ENCODE data around the gene SLC16A3. TPM values are rescaled to one million over a fixed set of nuclear protein-coding genes. Genes with fewer than 3 reads are reported as not detected.

The SLC16A3 gene
- total and polyA plus RNA-seq, 10 of the 15 experiments (the other 5 are each of a cell fraction or from before 2014, with no cell fraction given): 0.10 to 46.5 (median 8.0) TPM

GRCh38 chr17:82200135-82200534 lies 28.7 kb upstream of the SLC16A3 start:
- no peaks in the 10 kb centered on the region for H3K79me2 ChIP-seq (ENCODE audit: control insufficient read depth, insufficient read depth, low read length)
- ATAC-seq: no peak
- H3K27ac ChIP-seq (ENCODE audit: control insufficient read depth, insufficient read depth): no peak overlapping the region
- intact Hi-C loops (cut with micrococcal nuclease; ENCODE audit: unreplicated experiment) (no loop called here), in situ Hi-C loops (cut with MboI) (no loop called here)
- WGBS (ENCODE audit: insufficient coverage, insufficient replicate concordance, low lambda C conversion rate, missing lambda C conversion rate): 88% methylated on average over 16 of the region's 17 CpGs
- ChIA-PET SMC1A (ENCODE audit: uncharacterized antibody, unreplicated experiment) (no interaction called here), POLR2A (interaction anchor here (1.0 kb wide), 1 partner anchor 12 kb away, joined by 5 read pairs; no protein-coding TSS in a partner anchor), CTCF (interaction anchor here (1.0 kb wide), 1 partner anchor 8 kb away, joined by 3 read pairs; no protein-coding TSS in a partner anchor), RAD21 (ENCODE audit: unreplicated experiment) (interaction anchor here (0.6 kb wide), 1 partner anchor 226 kb away, joined by 3 read pairs; no protein-coding TSS in a partner anchor)
- no peaks in the 10 kb centered on the region for H3K36me3 ChIP-seq (ENCODE audit: control insufficient read depth in 2 of 2, insufficient read depth in 2 of 2, low read length in 1 of 2)
- no peaks in the 10 kb centered on the region for H4K20me1 ChIP-seq (ENCODE audit: control insufficient read depth, insufficient read depth)
- no peak overlapping the region for H3K4me2 ChIP-seq (ENCODE audit: control insufficient read depth, insufficient read depth)
- BruUV-seq (replicated peaks): no TSS peak
- no peak for DNase-seq (ENCODE audit: low read depth, low spot score)
- no peak overlapping the region for H3K4me3 ChIP-seq
- no peak for TF ChIP-seq ZNF274 (IDR thresholded peaks at IDR 0.05; ENCODE audit: insufficient read depth, insufficient read length)
- TF ChIP-seq NR2C1 (IDR thresholded peaks at IDR 0.05): no peak
- no peak for TF ChIP-seq NFYA (IDR thresholded peaks at IDR 0.05; ENCODE audit: borderline replicate concordance, low read depth, low read length)
- no peak for TF ChIP-seq EGR1 (IDR thresholded peaks at IDR 0.05; ENCODE audit: borderline replicate concordance in 1 of 2, low read depth in 2 of 2, low read length in 2 of 2)
- no peak for TF ChIP-seq SUPT20H (IDR thresholded peaks at IDR 0.05; ENCODE audit: borderline replicate concordance, control insufficient read depth, low read depth, low read length)
- TF ChIP-seq BCL11A (IDR thresholded peaks at IDR 0.05; ENCODE audit: low read depth, low read length): no peak
- TF ChIP-seq PKNOX1 (IDR thresholded peaks at IDR 0.05): no peak
- no peak for TF ChIP-seq NR2C2 (IDR thresholded peaks at IDR 0.05; ENCODE audit: borderline replicate concordance, control insufficient read depth, insufficient read length, low read depth)
- TF ChIP-seq GABPA (IDR thresholded peaks at IDR 0.05; ENCODE audit: low read depth): no peak
- no peak for TF ChIP-seq E2F8 (IDR thresholded peaks at IDR 0.05; ENCODE audit: low read depth, partially characterized antibody)
- no peak overlapping the region for H2AFZ ChIP-seq (ENCODE audit: control insufficient read depth, low read depth, low read length)
- H3K27me3 ChIP-seq (replicated peaks in 1 of 2; ENCODE audit: control insufficient read depth in 2 of 2, insufficient read depth in 2 of 2, low read length in 1 of 2): no peaks in the 10 kb centered on the region
- H3K9me3 ChIP-seq (replicated peaks; ENCODE audit: control insufficient read depth, insufficient read depth, low read length): no peaks in the 10 kb centered on the region
- no peak for FAIRE-seq
- H3K4me1 ChIP-seq (ENCODE audit: control insufficient read depth, insufficient read depth, low read length): peaks cover 9% of the 10 kb centered on the region
- H3K9ac ChIP-seq (ENCODE audit: control insufficient read depth, insufficient read depth, low read length): no peak overlapping the region
